Fibroblast of skin of back (primary cell): ENCODE results near the gene TMEM131L.

Experiments
- DNase-seq: peaks from one replicate; pipeline ENCODE4 v3.0.0-alpha.2; 2013

Gene TMEM131L

DNA sequence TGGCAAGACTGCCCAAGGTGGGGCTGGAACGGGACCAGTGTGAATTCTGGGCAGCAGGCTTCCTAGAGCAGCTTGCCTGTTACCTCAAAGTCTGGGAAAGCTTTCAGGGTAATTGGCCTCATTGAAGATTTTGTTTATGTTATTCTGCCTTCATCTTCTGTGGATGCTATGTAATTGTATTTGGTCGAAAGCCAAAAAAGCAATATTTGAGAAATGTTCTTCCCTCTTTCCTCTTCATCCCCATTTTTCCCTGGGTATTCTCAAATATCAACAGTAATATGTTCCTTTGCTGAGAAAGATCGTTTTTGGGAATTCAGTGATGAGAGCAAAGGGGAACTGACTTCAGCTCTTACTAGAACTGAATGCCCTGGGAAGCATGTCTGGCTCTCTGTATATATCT, 12.9 kb downstream of the TMEM131L start:
- no peak for DNase-seq

DNA sequence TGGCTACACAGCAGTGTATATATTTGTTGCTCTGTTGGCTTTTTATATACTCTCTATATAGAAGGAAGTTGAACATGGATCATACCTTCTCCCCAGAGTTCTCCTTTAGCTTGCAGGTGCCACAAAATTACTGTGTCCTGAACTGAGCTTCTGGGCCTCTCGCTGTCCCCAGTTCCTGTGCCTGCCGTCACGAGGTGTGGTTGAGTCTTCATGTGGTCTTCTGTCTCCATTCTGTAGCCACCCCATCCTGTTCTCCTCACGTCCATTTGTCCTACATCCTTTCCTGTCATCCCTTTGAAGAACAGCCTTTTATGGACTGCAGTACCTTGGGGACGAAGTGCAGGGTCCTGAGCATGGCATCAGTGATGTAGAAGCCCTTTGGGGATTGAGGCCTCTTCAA, 14.5 kb downstream of the TMEM131L start:
- DNase-seq, result no peak

DNA sequence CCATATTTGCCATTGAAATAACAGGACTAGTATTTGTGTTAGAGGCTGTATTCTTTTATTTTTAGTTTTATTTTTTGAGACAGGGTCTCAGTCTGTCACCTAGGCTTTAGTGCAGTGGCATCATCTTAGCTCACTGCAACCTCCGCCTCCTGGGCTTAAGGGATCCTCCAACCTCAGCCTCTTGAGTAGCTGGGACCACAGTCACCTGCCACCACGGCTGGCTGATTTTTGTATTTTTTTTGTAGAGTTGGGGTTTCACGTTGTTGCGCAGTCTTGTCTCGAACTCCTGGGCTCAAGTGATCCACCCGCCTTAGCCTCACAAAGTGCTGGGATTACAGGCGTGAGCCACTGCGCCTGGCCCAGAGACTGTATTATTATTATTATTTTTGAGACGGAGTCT, 15.3 kb downstream of the TMEM131L start:
- DNase-seq, result no peak

DNA sequence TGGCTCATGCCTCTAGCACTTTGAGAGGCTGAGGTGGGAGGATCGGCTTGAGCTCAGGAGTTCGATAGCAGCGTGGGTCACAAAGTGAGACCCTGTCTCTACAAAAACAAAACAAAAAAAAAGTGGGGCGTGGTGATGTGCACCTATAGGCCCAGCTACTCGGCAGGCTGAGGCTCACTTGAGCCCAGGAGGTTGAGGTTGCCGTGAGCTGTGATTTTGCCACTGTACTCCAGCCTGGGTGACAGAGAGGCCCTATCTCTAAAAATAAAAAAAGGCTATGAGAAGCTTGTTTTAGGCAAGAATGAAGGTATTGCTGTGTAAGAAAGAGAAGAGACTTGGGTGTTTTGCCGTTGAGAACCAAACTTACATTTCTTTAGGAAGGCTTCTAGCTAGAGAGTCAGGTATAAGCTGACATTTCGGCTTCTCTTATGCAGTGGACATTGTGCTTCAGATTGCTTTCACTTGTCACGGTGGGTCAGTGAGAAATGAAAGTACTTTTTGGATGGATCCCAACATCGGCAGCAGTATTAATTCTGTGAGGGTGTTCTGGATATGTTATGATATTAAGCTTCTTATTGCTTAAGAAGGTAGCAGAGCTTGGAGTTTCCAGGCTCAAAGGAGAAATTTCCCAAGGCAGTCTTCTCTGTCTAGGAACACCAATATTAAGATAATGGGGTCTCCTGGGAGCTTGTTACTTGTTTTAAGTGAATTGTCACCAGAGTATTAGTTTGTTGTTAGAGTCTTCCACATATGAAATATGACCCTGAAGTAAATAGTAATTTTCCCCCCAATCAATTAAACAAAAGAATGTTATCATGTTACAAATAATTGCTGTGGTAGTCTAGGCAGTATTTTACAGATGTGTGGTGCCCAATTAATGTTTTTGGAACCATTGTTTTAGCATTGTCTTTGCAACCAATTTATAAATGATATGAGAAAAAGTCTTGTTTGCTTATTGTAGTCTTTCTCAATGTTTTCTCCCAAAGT, 17.6 kb downstream of the TMEM131L start:
- no peak for DNase-seq

DNA sequence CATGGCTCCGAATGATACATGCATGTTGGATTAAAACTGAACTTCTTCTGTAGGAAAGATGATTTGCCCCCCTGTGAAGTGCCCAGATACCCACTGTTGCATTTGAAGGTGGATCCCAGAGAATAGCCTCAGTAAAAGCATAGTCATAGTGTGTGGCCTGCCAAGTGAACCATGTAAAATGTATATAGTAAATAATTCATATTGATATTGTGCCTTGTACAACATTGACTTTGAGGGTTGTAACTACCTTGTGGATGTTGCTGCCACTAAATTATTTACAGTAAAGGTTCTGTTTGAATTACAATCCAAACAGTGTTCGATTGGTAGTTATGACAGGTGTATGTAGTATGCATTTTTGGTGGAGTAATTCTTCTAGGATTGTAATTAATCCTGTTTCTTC, 19.2 kb downstream of the TMEM131L start:
- no peak for DNase-seq

DNA sequence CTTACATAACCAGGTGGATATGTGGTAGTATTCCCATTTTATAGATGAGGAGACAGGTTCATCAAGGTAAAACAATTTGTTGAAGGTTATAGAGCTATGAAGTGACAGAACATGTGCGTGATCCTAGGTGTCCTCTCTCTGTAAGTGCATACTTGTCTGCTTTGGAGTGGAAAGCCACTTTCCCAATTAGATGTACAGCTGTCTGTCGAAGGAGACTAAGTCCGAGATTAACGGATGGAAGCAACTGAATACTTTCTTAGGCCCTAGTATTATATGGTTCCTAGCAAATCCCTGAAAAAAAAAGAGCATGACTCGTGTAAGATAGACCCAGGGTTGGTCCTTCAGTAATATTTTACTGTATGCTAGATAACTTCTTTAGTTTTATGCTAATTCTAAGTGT, 19.7 kb downstream of the TMEM131L start:
- DNase-seq, result no peak

DNA sequence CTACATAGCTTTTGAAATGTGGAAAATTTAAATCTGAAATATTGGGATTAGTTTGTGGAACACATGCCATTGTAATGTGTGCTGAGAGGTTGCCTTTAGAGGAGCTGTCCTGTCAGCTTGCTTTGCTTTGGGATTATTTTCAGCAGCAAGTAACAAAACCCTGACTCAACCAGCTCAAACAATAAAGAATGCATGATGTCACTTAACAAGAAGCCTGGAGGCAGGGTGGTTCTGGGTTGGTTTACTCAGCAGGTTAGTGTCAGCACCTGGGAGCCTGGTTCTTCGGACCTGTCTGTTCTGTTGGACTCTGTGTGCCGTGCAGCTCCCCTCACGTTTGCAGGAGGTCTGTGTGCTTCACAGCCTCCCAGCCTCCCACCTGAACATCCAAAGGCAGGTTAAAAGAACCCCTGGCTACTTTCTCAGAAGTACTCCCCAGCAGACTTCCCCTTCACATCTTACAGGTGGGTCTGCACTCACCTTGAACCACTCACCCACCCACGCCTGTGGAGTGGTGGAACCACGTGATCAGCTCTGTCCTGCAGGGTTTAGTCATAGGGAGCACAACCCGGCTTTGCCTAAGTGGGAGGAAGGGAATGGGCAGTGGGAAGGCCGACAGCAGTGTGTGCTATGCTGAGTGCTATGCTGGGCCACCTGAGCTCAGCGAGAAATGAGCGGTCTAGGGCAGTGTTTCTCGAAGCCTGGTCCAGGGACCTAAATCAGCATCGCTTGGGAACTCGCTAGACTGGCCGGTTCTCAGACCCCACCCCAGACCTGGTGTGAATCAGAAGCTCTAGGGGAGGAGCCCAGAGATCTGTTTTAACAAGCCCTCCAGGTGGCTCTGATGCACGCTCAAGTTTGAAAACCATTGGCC, 20.4 kb downstream of the TMEM131L start:
- DNase-seq, result peak; percentile 90

DNA sequence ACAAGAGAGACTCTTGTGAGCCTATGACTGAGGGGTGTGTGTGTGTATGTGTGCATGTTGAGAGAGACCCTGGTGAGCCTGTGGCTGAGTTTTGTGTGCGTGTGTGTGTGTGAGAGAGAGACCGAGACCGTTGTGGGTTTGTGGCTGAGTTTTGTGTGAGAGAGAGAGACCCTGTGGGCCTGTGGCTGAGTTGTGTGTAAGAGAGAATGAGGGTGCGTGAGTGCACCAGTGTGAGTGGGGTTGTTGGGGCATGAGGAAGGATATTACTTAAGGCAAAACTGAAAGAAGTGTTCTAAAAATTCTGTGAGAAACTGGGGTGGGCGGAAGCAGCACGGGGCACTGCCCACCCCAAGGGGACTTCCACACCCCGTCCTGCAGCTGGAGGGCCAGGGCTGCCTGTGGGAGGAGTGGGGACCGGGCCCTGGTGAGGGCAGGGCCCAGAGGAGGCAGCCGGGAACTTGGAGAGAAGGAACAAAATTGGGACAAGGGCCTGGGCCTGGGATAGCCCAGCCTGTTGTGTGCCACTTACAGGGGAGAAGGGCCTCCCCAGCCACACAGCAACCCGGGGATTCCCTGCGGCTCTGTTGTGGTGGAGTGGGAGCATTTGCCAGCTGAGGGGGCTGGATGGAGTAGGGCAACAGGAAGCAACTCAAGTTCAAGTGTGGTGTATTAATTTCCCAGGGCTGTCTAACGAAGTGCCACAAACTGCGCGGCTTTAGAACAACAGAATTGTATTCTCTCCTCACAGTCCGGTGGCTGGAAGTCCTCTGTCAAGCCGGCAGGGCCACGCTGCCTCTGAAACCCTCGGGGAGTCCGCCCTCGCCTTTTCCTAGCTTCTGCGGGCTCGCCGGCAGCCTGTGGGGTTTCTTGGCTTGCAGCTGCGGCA, 22.1 kb downstream of the TMEM131L start:
- DNase-seq, result no peak

DNA sequence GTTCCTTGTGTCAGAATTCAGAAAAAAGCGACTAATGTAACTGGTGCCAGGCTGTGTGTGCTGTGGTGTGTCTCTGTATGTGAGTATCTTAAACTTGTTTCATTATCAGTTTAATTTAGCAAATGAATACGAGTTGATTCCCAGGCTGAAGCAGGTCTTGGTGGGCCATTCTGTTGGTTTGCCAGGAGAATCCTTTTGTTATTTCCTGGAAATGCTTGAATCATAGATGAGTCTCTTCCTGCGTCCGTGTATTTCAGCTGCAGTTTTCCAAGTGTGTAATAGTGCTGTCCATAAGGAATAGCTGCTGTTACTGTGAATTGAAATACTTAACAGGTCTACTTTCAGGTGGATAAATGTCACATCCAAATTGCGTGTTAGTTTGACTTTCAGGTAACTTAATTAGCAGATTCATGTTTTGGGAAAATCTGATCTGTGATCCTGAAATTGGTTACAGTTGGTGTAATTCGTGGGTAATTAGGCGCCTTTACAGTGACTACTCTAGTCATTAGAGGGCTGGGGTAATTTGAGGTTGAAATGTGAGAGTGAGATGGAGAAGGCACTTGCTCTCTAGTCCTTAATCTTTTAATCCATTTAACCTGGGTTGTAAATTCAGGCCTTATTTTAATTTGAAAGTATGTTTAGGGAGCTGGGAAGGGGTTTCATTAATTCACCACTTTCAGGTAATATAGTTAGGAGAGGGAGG, 23.8 kb downstream of the TMEM131L start:
- DNase-seq, result no peak

DNA sequence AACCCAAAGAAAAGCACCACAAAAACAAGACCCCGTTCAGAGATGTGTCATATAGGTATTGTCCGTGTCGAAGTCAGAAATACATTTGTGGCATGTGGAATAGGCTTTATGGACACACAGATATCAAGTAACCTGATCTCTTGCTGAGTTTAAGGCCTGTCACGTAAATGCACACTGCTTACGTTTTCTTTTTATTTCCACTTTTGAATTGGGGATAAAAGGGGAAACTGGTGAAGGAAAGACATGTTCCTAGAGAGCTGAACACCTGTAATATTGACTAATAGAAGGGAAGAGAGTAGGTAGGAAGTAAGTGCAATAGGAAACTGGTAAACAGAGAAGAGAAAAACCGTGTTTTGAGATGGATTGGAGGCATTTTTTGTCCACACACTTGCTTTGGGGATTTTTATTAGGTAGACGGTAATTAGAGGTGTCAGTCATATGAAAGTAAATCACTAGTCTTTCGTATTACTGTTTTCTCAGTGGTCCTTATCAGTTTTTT, 24.9 kb downstream of the TMEM131L start:
- DNase-seq, result no peak

DNA sequence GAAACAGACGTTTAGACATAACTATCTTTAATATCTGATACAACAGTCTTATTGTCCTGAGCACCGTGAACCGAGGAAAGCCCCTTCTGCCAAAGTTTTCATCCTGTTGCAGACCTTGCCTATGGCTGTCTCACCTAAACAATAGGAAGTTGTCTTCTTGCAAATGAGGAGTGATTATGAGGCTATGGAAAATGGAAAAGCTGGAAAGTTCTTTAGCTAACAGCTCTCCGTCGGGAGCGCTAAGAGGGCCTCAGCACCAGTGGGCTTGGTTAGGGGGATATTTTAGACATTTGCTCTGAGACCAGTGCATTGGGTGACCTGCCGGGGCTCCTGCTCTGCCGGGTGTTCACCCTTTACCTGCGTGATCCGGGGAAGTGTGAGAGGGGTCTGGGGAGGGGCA, 28.4 kb downstream of the TMEM131L start:
- DNase-seq, result no peak

DNA sequence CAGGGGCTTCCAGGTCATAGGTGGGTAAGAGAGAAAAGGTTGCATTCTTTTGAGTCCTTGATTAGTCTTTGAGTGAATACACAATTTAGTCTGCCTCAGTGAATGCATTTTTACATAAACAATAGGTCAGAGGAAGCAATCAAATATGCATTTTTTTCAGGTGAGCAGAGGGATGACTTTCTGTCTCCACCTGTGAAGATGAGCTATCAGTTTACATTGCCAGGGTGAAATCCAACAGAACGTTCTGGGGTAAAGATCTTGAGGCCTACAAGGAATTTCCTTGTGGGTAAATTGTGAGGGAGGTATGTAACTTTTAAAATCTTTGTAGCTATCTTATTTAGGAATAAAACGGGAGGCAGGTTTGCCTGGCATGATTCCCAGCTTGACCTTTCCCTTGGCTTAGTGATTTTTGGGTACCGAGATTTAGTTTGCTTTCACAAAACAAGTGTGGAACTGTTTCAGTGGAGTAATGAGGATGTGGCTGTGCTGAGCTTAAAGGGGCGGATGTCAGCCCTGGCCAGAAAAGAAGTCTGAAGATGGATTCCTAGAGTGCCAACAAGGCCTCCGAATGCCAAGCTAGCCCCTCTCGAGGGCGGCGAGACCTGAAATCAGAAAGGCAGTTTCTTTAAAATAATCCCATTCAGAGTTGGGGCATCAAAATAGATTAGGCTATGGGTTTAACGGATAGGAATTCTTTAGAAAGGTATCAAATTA, 29.5 kb downstream of the TMEM131L start:
- no peak for DNase-seq

DNA sequence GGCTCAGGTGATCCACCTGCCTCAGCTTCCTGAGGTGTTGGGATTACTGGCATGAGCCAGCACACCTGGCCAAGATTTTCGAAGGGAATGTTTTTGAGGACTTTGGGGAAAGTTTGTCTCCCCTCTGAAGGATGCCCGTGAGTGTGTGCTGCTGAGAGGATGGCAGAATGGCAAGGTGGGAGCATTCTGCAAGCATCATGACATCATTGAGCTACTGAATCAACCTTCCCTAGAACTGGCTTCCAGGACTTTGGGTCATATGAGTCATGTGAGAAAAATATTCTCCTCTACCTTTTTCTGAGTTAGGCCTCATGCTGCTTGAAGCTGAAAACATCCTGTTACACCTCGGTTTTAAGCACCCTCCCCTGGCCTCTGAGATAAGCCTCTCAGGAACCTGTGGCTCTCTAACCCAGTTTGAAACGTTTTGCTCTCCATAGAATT, 31.0 kb downstream of the TMEM131L start:
- no peak for DNase-seq

DNA sequence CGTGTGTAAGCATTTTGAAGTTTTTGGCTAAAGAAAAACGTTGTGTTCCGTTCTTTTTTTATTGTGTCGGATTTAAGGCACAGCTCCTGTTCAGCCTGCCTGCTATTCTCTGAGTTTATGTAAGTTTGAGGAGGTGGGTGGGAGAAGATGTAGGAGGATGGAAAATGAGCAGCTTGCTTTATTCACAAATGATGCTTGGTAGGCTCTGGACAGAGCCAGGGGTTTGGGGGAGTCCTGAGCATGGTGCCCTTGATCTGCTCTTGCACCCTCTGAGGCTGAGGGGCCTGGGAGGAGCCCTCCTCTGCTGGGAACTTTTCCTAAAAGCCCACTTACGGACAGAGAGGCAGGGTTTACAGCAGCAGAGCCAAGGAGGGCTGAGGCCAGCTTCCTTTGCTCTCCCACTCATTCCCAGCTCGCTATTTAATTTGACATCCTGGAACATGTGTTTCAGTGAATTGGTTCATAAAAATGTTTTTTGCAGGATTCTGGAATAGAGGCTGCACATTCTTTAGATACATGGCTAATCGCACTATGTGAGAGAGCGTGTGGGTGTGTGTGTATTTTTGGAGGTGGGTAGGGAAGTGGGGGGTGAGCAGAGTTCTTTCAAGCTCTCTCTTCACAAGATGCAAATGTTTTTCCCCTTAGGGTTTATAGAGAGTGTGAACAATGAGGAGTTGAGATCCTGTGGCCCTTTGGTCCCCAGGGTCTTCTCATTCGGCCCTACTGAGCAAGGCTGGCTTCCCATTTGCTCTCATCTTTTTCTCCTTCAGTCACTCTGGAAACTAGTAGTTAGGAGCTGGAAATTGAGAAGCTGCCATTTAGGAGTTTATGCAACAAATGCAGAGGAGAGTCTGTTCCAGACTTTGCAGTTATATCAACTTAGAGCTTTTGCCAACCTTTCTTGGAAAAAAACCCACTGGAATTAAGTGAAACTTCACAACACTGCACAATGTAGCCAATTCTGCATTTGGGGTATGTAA, 32.1 kb downstream of the TMEM131L start:
- peak; percentile 83 for DNase-seq

DNA sequence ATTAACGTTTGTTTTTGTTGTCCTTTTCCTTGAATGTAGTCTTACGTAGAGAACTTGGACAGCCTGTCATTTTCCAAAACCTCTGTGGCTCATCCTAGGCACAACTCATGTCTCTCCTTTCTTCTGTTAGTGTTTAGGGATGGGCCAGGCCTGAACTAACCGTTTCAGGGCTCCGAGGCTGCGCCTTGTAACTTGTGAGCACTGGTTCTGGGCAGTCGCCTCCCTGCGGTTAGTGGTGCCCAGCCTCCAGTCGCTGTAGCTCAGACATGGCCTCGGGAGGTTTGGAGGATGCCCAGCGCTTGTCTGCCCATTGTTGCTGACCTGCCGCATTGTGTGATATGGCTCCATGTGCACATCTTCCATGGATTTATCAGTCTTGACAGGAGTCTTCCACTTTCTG, 32.8 kb downstream of the TMEM131L start:
- DNase-seq, result no peak

DNA sequence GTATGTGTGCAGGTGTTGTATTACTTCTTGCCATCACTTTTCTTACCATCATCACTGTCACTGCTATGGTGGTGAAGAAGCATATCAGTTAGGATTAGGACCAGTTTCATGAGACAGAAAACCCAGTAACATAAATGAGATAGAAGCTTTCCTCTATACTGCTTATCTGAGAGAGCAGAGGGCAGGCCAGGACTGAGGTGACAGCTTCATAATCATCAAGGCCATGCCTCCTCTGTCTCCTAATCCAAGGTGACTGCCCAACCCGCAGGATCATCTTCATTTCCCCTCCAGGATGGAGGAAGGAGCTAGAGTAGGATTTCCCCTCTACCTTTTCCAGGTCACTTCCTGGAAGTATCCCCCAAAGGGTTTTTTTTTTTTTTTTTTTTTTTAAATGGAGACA, 35.4 kb downstream of the TMEM131L start:
- no peak for DNase-seq

DNA sequence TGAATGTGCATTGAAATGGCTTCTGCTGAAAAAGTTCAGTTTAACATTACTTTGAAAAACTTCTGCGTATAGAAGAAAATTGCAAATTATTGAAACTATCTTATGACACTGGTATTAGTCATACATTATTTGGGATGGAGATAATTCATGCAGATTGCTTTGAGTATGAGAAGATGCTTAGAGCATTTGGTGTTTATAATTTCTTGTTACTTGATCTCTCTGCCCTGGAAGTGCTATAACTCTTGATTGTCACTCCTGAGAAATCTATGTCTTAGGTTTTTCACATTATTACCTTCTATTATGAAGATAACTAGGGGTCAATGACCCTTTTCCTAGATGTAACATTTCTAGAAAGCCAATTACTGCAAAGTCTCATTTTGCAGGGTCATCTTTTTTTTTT, 36.4 kb downstream of the TMEM131L start:
- DNase-seq, result peak; percentile 56

DNA sequence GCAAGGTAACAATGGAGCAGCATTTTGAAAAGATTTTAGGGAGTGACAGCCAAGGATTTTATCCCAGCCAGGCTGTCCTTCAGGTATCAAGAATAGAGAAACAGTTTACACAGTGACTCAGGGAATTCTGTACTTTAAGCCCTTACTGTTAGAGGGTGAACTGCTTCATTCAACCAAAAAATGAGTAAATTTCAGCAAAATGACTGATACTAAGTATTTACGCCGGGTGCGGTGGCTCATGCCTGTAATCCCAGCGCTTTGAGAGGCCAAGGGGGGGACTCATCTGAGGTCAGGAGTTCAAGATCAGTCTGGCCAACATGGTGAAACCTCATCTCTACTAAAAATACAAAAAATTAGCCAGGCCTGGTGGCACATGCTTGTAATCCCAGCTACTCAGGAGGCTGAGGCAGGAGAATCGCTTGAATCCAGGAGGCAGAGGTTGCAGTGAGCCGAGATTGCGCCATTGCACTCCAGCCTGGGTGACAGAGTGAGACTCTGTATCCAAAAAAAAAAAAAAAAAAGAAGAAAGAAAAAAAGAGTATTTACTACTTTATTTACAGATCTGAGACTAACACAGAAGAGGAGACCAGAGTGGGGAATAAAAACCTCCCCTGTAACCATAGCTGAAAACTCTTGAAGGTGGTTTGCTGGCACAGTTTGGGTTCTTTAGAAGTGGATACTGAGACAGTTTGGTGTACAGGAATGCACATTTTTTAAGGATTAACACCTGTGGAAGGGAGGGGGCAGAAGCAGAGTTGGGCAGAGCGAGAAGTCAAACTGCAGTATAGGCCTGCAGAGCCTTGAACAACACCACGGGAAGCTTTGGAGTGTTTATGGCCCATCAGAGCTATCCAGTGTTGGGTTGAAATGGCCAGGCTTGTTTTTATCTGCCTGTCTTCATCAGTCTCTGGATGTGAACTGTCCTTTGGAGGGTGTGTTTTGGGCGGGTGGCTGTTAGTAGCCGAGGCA, 40.5 kb downstream of the TMEM131L start:
- DNase-seq, result no peak
